Mesothelial cell of epicardium (in vitro differentiated cells): ENCODE data around the gene SEC14L1. TPM values are rescaled to one million over a fixed set of nuclear protein-coding genes. Genes with fewer than 3 reads are reported as not detected.

Experiments used
- DNase-seq, 2 experiments: peaks; one replicate each; pipeline ENCODE4 v3.0.0; 2021; ENCODE audit warnings: low spot score in 2 of 2; ENCODE audit not compliant: unreplicated experiment in 2 of 2
- H3K27ac Mint-ChIP-seq: 2 replicates; pipeline ENCODE4 v1.8.0; 2021; ENCODE audit warnings: mixed read lengths
- H3K27me3 Mint-ChIP-seq: 2 replicates; pipeline ENCODE4 v1.8.0; 2021; ENCODE audit warnings: low read depth, mixed read lengths
- H3K36me3 Mint-ChIP-seq: 2 replicates; pipeline ENCODE4 v1.8.0; 2021; ENCODE audit warnings: mixed read lengths
- H3K4me1 Mint-ChIP-seq: 2 replicates; pipeline ENCODE4 v1.8.0; 2021; ENCODE audit warnings: mixed read lengths
- H3K4me3 Mint-ChIP-seq: 2 replicates; pipeline ENCODE4 v1.8.0; 2021; ENCODE audit warnings: mild to moderate bottlenecking, moderate library complexity, mixed read lengths
- H3K9me3 Mint-ChIP-seq: 2 replicates; pipeline ENCODE4 v1.8.0; 2021; ENCODE audit warnings: mixed read lengths
- total RNA-seq: library from RNA; stranded (reverse); gene quantifications from 3 replicates; pipeline ENCODE4 v1.2.1, GENCODE V29; 2021
- TF ChIP-seq, protein P1 (sequence below): fragments of 200-600 bp; sonication (generic); IDR thresholded peaks from one replicate; pipeline ENCODE4 v1.5.0; 2021; ENCODE audit warnings: antibody characterized with exemption; ENCODE audit not compliant: unreplicated experiment

Gene SEC14L1
- total RNA-seq, 1 donor from 2014 or later = 47.6 TPM

GRCh38 chr17:77245162-77245926 is 104.6 kb downstream of the SEC14L1 start:
- Mint-ChIP-seq H3K36me3 (no peaks in the 10 kb centered on the region), H3K4me1 (no peaks in the 10 kb centered on the region), H3K27me3 (peaks cover 19% of the 10 kb centered on the region), H3K9me3 (no peaks in the 10 kb centered on the region), H3K27ac (no peak overlapping the region), H3K4me3 (no peak overlapping the region)
- DNase-seq = no peak
- TF ChIP-seq, protein P1, sequence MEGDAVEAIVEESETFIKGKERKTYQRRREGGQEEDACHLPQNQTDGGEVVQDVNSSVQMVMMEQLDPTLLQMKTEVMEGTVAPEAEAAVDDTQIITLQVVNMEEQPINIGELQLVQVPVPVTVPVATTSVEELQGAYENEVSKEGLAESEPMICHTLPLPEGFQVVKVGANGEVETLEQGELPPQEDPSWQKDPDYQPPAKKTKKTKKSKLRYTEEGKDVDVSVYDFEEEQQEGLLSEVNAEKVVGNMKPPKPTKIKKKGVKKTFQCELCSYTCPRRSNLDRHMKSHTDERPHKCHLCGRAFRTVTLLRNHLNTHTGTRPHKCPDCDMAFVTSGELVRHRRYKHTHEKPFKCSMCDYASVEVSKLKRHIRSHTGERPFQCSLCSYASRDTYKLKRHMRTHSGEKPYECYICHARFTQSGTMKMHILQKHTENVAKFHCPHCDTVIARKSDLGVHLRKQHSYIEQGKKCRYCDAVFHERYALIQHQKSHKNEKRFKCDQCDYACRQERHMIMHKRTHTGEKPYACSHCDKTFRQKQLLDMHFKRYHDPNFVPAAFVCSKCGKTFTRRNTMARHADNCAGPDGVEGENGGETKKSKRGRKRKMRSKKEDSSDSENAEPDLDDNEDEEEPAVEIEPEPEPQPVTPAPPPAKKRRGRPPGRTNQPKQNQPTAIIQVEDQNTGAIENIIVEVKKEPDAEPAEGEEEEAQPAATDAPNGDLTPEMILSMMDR = no peak

DNA sequence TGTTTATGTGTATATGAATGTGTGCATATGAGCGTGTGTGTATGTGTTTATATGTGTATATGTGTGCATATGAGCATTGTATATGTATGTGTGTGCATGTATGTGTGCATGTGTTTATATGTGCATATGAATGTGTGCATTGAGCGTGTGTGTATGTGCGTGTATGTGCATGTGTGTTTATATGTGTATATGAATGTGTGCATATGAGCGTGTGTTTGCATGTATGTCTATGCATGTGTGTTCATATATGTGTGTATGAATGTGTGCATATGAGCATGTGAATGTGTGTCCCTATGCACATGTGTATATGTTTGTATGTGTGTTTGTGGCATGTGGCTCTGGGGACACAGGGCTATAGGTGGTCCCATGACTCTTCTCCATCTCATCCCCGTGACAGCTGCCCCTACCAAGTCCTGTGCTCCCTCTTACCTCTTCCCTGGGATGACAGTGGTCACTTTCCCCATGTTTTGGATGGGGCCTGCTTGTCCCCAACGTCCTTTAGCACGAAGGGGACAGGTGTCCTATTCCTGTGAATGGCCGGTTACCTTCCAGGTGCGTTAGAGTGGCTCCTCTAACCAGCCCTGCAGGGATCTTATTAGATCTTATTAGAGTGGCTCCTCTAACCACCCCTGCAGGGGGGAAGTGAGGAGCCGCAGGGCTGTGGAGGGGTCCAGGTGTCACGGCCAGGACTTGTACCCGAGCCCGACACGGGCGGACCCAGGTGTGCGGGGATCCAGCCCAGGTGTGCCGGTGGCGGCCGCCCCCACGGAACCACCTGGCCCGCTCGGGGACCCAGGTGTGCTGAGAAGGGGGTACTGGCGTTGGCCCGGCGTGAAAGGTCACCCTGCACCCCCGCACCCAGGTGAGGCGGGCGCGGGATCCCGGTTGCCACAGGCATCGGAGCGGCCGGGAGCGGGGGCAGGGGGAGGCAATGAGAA is 105.6 kb downstream of the SEC14L1 start:
- Mint-ChIP-seq H3K27ac (no peak overlapping the region), H3K27me3 (peaks cover 19% of the 10 kb centered on the region), H3K36me3 (no peaks in the 10 kb centered on the region), H3K4me1 (no peaks in the 10 kb centered on the region), H3K9me3 (no peaks in the 10 kb centered on the region), H3K4me3 (peak overlapping the region; percentile 55)
- no peak for DNase-seq
- TF ChIP-seq, protein P1 = no peak

DNA sequence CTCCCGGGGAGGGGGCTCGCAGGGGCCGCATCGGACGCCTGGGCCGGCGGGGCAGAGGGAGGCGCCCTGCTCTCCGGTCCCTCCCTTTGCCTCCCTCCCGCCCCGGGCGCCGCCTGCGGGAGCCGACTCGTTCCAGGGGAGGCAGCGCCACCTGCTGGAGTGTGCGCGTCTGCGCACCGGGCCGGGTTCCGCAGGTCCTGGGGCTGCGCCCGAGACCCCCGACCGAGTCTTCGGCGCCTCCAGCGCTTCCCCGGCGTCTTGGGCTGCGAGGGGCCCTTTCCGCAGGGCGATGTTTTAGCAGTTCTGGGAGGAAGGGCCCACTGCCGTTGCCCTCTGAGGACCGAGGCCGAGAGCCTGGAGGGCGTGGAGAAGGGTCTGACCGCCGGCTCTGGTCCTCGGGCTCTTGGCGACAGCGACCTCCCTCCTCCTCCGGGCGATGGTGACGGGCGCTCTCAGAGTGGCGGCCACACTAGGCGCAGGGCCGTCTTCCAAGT is 106.3 kb downstream of the SEC14L1 start:
- Mint-ChIP-seq H3K27me3 (peaks cover 19% of the 10 kb centered on the region), H3K27ac (no peak overlapping the region), H3K9me3 (no peaks in the 10 kb centered on the region), H3K4me3 (peak overlapping the region; percentile 64), H3K4me1 (no peaks in the 10 kb centered on the region), H3K36me3 (no peaks in the 10 kb centered on the region)
- TF ChIP-seq, protein P1 = peak; percentile 96
- peak; percentile 79 to 96 for DNase-seq

DNA sequence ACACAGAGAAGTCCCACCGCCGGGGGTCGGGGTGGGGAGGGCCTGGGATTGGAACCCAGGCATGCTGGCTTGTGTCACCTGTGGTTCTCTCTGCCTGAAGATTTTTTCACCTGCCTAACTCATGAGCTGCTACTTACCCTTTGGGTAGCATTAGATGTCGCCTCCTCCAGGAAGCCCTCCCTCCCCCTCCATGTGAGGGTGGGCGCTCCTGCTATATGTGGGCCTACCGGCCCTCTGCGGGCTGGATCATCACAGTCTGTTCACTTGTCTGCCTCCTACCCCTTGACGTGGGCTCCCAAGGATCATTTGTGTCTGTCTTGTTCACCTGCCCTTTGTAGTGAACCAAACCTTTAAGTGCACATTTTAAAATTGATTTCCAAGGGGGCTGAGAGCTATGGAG is 106.8 kb downstream of the SEC14L1 start:
- Mint-ChIP-seq H3K9me3 (no peaks in the 10 kb centered on the region), H3K27me3 (peaks cover 19% of the 10 kb centered on the region), H3K4me3 (peak overlapping the region; percentile 64), H3K4me1 (peaks cover 3% of the 10 kb centered on the region), H3K36me3 (no peaks in the 10 kb centered on the region), H3K27ac (no peak overlapping the region)
- TF ChIP-seq, protein P1 = no peak
- DNase-seq = no peak

DNA sequence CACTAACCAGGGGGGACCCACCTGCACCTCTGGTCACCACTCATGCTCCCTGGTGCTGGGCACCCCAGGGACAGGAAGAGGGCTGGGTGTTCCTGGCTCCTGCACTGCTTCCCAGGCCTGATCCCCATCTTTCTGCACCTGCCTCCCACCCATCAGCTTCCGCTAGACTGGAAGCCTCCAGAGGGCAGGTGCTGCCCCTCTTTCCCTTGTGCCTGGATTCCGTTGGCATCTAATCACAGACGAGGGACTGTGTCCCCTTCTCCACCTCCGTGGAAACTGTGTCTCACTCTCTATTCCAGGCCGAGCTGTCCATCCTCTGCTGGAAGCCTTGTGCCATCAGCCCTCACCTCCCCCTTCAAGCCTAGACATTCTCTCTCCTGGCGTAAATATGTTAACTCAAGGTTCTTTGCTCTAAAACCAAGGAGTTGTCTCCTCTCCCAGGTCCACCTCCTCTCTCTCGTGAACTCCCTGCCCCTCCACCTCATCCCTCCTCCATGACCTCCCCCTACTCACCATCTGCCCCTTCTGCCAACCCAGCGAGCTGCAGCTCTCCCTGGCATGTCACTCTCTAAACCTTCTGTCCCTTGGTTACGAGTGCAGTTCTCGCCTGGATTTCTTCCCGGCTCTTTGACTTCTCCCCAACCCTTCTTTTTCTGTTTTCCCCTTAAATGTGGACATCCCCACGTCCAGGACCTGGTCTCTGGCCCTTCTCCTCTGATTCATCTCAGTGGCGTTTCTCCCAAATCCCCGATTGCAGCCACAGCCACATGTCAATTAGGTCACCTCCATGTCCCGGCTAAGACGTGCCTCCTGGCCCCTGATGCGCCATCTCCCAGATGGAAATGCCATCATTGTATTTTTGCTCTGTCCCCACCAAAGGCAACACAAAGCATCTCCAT is 107.7 kb downstream of the SEC14L1 start:
- H3K27ac Mint-ChIP-seq = no peak overlapping the region

More for the DNA sequence above, 107.7 kb downstream of the SEC14L1 start:
- TF ChIP-seq, protein P1 = no peak
- Mint-ChIP-seq H3K9me3 (no peaks in the 10 kb centered on the region), H3K36me3 (no peaks in the 10 kb centered on the region), H3K27me3 (peaks cover 17% of the 10 kb centered on the region), H3K4me3 (peak overlapping the region; percentile 18), H3K4me1 (peaks cover 7% of the 10 kb centered on the region)
- no peak for DNase-seq
